T-helper 2 cell treated with Interferon-gamma antibody and Interleukin-4, amounts not matched to agents 5 μg/mL and 100 μg/mL, for 36 hours (primary cell): ENCODE results near the gene TMEM242.
A peak's percentile ranks its signal among the peaks of the same experiment; 100 is the strongest.
"Not testable (repeated sequence)": the region's sequence is repeated elsewhere in the genome, so short reads cannot be mapped to it uniquely, and the experiment has no call there.

Experiments
- DNase-seq: peaks from one replicate; pipeline ENCODE4 v3.0.0; 2021; ENCODE audit warnings: low spot score
- H3K27ac Mint-ChIP-seq: one replicate; pipeline ENCODE4 v1.8.0; 2021; ENCODE audit warnings: mild to moderate bottlenecking, mixed read lengths
- H3K27me3 Mint-ChIP-seq: one replicate; pipeline ENCODE4 v1.8.0; 2021; ENCODE audit warnings: low read depth, mixed read lengths
- H3K36me3 Mint-ChIP-seq: one replicate; pipeline ENCODE4 v1.8.0; 2021; ENCODE audit warnings: low read depth, mixed read lengths
- H3K4me1 Mint-ChIP-seq: one replicate; pipeline ENCODE4 v1.8.0; 2021; ENCODE audit warnings: low read depth, mixed read lengths
- H3K4me3 Mint-ChIP-seq: one replicate; pipeline ENCODE4 v1.8.0; 2022; ENCODE audit warnings: mild to moderate bottlenecking, moderate library complexity, mixed read lengths
- H3K9me3 Mint-ChIP-seq: one replicate; pipeline ENCODE4 v1.8.0; 2021; ENCODE audit warnings: mixed read lengths

Gene TMEM242

GRCh38 chr6:157323255-157323965 lies at the start of gene TMEM242:
Gene TMEM242, minus strand, starts transcription at chr6:157323519. Its CDS starts 20 bp downstream, at chr6:157323499.
- peak; percentile 88 for DNase-seq
- peaks cover 8% of the 10 kb centered on the region for H3K36me3 Mint-ChIP-seq
- H3K27ac Mint-ChIP-seq, result peak within 1 kb of the TSS; percentile 91
- peaks cover 28% of the 10 kb centered on the region for H3K4me1 Mint-ChIP-seq
- peak within 1 kb of the TSS; percentile 99 for H3K4me3 Mint-ChIP-seq
- no peaks in the 10 kb centered on the region for H3K9me3 Mint-ChIP-seq
- H3K27me3 Mint-ChIP-seq, result peaks cover 26% of the 10 kb centered on the region

DNA sequence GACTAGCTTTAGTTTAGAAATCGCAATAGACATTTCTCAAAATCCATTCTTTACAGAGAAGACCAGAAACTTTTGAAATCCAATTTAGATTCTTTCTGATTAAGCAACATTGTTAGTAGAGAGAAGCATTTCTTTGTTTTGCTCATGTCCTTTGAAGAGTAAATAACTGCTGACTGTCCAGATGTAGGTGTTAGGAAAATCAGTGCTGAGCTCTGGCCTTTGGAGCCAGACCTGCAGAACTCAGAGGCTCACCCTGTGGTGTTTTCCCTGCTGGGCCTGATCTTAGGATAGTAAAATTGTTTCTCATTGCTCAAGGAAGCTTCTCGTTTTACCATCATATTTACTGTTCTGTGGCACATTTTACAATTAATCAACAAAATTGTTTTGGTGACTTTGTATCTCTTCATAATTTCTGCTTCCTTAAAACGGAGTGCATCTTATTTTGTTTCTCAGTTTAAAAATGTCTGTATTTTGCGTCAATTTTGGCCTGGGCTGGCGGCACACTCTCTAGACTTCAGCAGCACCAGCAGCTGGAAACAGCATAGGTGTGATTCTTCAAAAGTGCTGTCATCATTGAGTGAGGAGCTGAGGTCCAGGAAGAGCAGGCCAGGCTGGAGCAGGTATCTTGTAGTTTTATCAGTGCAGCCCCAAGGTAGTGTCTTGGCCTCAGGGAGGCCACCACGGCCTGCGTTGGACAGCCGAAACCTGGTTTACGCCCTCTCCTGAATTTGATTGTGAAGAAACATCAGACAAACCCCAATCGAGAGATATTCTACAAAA lies 49.4 kb upstream of the TMEM242 start:
- DNase-seq, result no peak
- Mint-ChIP-seq H3K4me3 (no peak overlapping the region), H3K9me3 (no peaks in the 10 kb centered on the region), H3K36me3 (no peaks in the 10 kb centered on the region), H3K27me3 (peaks cover 43% of the 10 kb centered on the region), H3K27ac (no peak overlapping the region), H3K4me1 (peaks cover 20% of the 10 kb centered on the region)

DNA sequence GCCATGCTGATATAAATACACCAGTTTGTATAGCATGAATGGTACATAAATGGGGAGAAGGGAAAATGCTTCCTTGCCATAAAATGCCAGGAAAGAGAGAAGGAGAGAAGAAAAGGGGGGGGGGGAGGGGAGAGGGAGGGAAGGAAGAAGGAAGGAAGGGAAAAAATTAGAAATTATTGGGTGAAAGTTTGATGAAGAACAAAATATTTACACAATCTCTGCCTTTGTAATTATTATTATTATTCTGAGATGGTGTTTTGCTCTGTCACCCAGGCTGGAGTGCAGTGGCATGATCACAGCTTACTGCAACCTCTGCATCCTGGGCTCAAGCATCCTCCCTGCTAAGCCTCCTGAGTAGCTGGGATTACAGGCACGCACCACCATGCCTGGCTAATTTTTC lies 47.4 kb upstream of the TMEM242 start:
- Mint-ChIP-seq H3K4me3 (no peak overlapping the region), H3K9me3 (no peaks in the 10 kb centered on the region), H3K27ac (no peak overlapping the region), H3K36me3 (no peaks in the 10 kb centered on the region), H3K27me3 (peaks cover 49% of the 10 kb centered on the region), H3K4me1 (peaks cover 16% of the 10 kb centered on the region)
- DNase-seq, result no peak

- H3K4me3 Mint-ChIP-seq, result no peak overlapping the region
- no peaks in the 10 kb centered on the region for H3K9me3 Mint-ChIP-seq
- DNase-seq, result no peak
- peaks cover 53% of the 10 kb centered on the region for H3K27me3 Mint-ChIP-seq
- no peaks in the 10 kb centered on the region for H3K36me3 Mint-ChIP-seq
- peaks cover 16% of the 10 kb centered on the region for H3K4me1 Mint-ChIP-seq
- no peak overlapping the region for H3K27ac Mint-ChIP-seq
These were observed 45.2 kb upstream of the TMEM242 start for GRCh38 chr6:157368359-157369049.

GRCh38 chr6:157366648-157367047 lies 43.3 kb upstream of the TMEM242 start:
- H3K27me3 Mint-ChIP-seq, result peaks cover 45% of the 10 kb centered on the region
- H3K4me1 Mint-ChIP-seq, result peaks cover 16% of the 10 kb centered on the region
- H3K4me3 Mint-ChIP-seq, result no peak overlapping the region
- DNase-seq, result no peak
- no peaks in the 10 kb centered on the region for H3K36me3 Mint-ChIP-seq
- no peak overlapping the region for H3K27ac Mint-ChIP-seq
- no peaks in the 10 kb centered on the region for H3K9me3 Mint-ChIP-seq

- no peaks in the 10 kb centered on the region for H3K36me3 Mint-ChIP-seq
- H3K4me1 Mint-ChIP-seq, result peaks cover 12% of the 10 kb centered on the region
- no peak overlapping the region for H3K27ac Mint-ChIP-seq
- no peak for DNase-seq
- H3K27me3 Mint-ChIP-seq, result peaks cover 39% of the 10 kb centered on the region
- no peaks in the 10 kb centered on the region for H3K9me3 Mint-ChIP-seq
- H3K4me3 Mint-ChIP-seq, result no peak overlapping the region
These were observed 41.4 kb upstream of the TMEM242 start for GRCh38 chr6:157364705-157365104.

- Mint-ChIP-seq H3K4me1 (no peaks in the 10 kb centered on the region), H3K27ac (no peak overlapping the region), H3K36me3 (no peaks in the 10 kb centered on the region), H3K4me3 (no peak overlapping the region), H3K27me3 (peaks cover 46% of the 10 kb centered on the region), H3K9me3 (no peaks in the 10 kb centered on the region)
- no peak for DNase-seq
These were observed 38.6 kb upstream of the TMEM242 start for GRCh38 chr6:157361886-157362285.

- Mint-ChIP-seq H3K36me3 (no peaks in the 10 kb centered on the region), H3K27me3 (peaks cover 43% of the 10 kb centered on the region), H3K4me1 (no peaks in the 10 kb centered on the region), H3K9me3 (no peaks in the 10 kb centered on the region), H3K4me3 (no peak overlapping the region), H3K27ac (no peak overlapping the region)
- no peak for DNase-seq
These were observed 35.0 kb upstream of the TMEM242 start for GRCh38 chr6:157358287-157358686.

DNA sequence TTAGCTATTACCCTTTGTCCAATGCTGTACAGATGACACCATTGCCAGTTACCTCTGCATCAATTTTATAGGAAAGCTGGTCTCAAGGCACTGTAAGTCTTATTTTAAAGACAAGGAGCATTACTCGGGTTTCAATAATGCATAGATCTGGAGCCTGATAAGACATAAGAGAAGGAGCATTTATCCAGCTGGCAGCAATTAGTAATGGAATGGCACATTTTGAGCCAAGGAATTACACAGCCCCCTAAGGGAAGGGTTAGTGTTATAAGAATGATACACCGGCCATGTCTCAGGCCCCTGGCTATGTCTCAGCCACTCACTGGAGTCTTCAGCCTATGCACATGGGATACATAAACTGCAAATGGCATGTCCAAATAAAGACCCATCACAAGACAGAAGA lies 23.1 kb upstream of the TMEM242 start:
- Mint-ChIP-seq H3K4me3 (no peak overlapping the region), H3K27ac (no peak overlapping the region), H3K36me3 (no peaks in the 10 kb centered on the region), H3K9me3 (peaks cover 4% of the 10 kb centered on the region), H3K4me1 (no peaks in the 10 kb centered on the region), H3K27me3 (peaks cover 53% of the 10 kb centered on the region)
- no peak for DNase-seq

DNA sequence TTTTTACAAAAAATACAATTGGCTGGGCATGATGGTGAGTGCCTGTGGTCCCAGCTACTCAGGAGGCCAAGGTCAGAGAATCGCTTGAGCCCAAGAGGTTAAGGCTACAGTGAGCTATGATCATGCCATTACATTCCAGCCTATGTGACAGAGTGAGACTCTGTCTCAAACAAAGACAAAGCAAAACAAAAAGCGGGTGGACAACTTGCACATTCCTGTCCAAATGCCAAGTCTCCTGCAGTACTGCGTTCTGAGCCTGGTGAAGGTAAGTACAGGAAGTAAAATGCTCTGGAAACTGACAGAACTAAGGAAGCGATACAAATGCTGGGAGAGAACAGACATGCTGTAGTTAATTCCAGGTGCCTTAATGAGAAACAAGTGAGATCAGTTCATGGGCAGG lies 20.4 kb upstream of the TMEM242 start:
- H3K9me3 Mint-ChIP-seq, result peaks cover 4% of the 10 kb centered on the region
- H3K4me1 Mint-ChIP-seq, result no peaks in the 10 kb centered on the region
- no peaks in the 10 kb centered on the region for H3K36me3 Mint-ChIP-seq
- peaks cover 53% of the 10 kb centered on the region for H3K27me3 Mint-ChIP-seq
- no peak overlapping the region for H3K4me3 Mint-ChIP-seq
- DNase-seq, result no peak
- H3K27ac Mint-ChIP-seq, result no peak overlapping the region

GRCh38 chr6:157339432-157339831 lies 16.1 kb upstream of the TMEM242 start:
- peaks cover 39% of the 10 kb centered on the region for H3K27me3 Mint-ChIP-seq

DNA sequence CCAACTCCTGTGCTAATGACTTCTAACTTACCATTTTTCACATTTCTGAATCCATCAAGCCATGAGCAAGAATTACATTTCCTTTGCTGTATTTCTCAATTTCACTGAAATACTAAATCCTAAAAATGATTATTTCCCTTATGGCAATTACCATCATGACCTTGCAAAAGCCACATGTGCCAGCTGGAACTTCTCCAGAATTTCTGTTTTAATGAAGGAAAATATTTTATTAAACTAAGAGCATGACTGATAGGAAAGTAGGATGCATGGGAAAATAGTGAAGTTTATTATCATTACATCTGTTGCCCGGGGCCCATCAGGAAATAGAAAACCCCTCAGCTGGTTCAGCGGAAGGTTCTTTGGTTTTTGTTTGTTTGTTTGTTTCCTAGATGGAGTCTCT lies 14.4 kb upstream of the TMEM242 start:
- DNase-seq, result no peak
- H3K9me3 Mint-ChIP-seq, result no peaks in the 10 kb centered on the region
- H3K4me1 Mint-ChIP-seq, result no peaks in the 10 kb centered on the region
- H3K36me3 Mint-ChIP-seq, result no peaks in the 10 kb centered on the region
- no peak overlapping the region for H3K4me3 Mint-ChIP-seq
- H3K27me3 Mint-ChIP-seq, result peaks cover 43% of the 10 kb centered on the region
- no peak overlapping the region for H3K27ac Mint-ChIP-seq

More at GRCh38 chr6:157339432-157339831, 16.1 kb upstream of the TMEM242 start:
- Mint-ChIP-seq H3K27ac (no peak overlapping the region), H3K36me3 (no peaks in the 10 kb centered on the region), H3K4me3 (no peak overlapping the region), H3K9me3 (no peaks in the 10 kb centered on the region), H3K4me1 (no peaks in the 10 kb centered on the region)
- DNase-seq, result no peak

GRCh38 chr6:157337276-157337675 lies 14.0 kb upstream of the TMEM242 start:
- H3K27ac Mint-ChIP-seq, H3K36me3 Mint-ChIP-seq, H3K4me3 Mint-ChIP-seq, H3K9me3 Mint-ChIP-seq, DNase-seq, H3K4me1 Mint-ChIP-seq: not testable (repeated sequence)
- H3K27me3 Mint-ChIP-seq, result peaks cover 42% of the 10 kb centered on the region

DNA sequence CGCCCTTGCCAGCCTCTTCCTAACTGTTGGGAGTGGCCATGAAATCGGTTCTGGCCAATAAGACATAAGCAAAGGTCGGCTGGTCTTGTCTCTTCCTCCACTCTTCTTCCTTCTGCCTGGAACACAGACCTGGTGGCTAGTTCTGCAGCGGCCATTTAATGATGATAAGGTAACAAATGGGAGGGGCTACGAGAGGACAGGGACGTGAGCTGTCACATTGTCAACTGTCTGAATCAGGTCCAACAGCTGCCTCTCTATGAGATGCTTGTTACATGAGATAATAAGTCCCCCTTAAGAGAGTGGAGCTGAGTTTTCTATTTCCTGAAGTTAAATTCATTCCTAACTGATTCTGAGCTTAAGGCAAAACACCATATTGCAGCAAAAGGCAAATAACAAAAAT lies 12.5 kb upstream of the TMEM242 start:
- no peak for DNase-seq
- no peak overlapping the region for H3K4me3 Mint-ChIP-seq
- H3K27ac Mint-ChIP-seq, result no peak overlapping the region
- H3K27me3 Mint-ChIP-seq, result peaks cover 34% of the 10 kb centered on the region
- H3K9me3 Mint-ChIP-seq, result no peaks in the 10 kb centered on the region
- no peaks in the 10 kb centered on the region for H3K36me3 Mint-ChIP-seq
- H3K4me1 Mint-ChIP-seq, result no peaks in the 10 kb centered on the region
